Parathyroid adenoma (tissue), 2 donors: ENCODE results near the gene TIMM8A.

ENCODE experiments used
- H2AFZ ChIP-seq: fragments of 300-600 bp; sonication (generic); one replicate; pipeline ENCODE4 v1.7.0; 2017; ENCODE audit warnings: antibody characterized with exemption, mild to moderate bottlenecking
- H3K27ac ChIP-seq: fragments of 300-600 bp; sonication (generic); one replicate; pipeline ENCODE4 v1.7.0; 2017
- H3K27me3 ChIP-seq: fragments of 300-600 bp; sonication (generic); one replicate; pipeline ENCODE4 v1.7.0; 2017; ENCODE audit warnings: low read length; ENCODE audit not compliant: control insufficient read depth, insufficient read depth
- H3K36me3 ChIP-seq: fragments of 300-600 bp; sonication (generic); one replicate; pipeline ENCODE4 v1.7.0; 2017; ENCODE audit warnings: low read length; ENCODE audit not compliant: control insufficient read depth, insufficient read depth
- H3K4me1 ChIP-seq: fragments of 300-600 bp; sonication (generic); one replicate; pipeline ENCODE4 v1.7.0; 2017; ENCODE audit warnings: control low read depth
- H3K4me2 ChIP-seq: fragments of 300-600 bp; sonication (generic); one replicate; pipeline ENCODE4 v1.7.0; 2017; ENCODE audit warnings: low read length
- H3K4me3 ChIP-seq: fragments of 300-600 bp; sonication (generic); one replicate; pipeline ENCODE4 v1.7.0; 2017; ENCODE audit warnings: low read depth, low read length
- H3K79me2 ChIP-seq: fragments of 300-600 bp; sonication (generic); one replicate; pipeline ENCODE4 v1.7.0; 2017; ENCODE audit warnings: control low read depth
- H3K9ac ChIP-seq: fragments of 300-600 bp; sonication (generic); one replicate; pipeline ENCODE4 v1.7.0; 2017; ENCODE audit warnings: mild to moderate bottlenecking
- H3K9me3 ChIP-seq: fragments of 300-600 bp; sonication (generic); one replicate; pipeline ENCODE4 v1.7.0; 2017; ENCODE audit warnings: low read length; ENCODE audit not compliant: control insufficient read depth
- CTCF ChIP-seq: fragments of 300-600 bp; sonication (generic); IDR thresholded peaks from one replicate; pipeline ENCODE4 v1.7.0; 2017; ENCODE audit warnings: antibody characterized with exemption, mild to moderate bottlenecking
- donor health status: primary hyperparathyroidism.

The TIMM8A gene

GRCh38 chrX:101303790-101304189 is 44.8 kb downstream of the TIMM8A start:
- Histone ChIP-seq H3K36me3 (no peaks in the 10 kb centered on the region), H3K4me2 (no peak overlapping the region), H3K9me3 (no peaks in the 10 kb centered on the region), H3K27ac (no peak overlapping the region), H2AFZ (no peak overlapping the region), H3K4me1 (no peaks in the 10 kb centered on the region), H3K27me3 (no peaks in the 10 kb centered on the region), H3K4me3 (no peak overlapping the region), H3K79me2 (no peaks in the 10 kb centered on the region), H3K9ac (no peak overlapping the region)
- no peak for TF ChIP-seq CTCF
